Skeletal muscle satellite cell (primary cell): ENCODE results near the gene ARMC9. TPM values are rescaled to one million over a fixed set of nuclear protein-coding genes. Genes with fewer than 3 reads are reported as not detected.

Experiments used
- small RNA-seq: library from RNA; depleted of rRNA; stranded (forward); fragments of <200 nt; gene quantifications from one replicate; pipeline ENCODE3, GENCODE V24; 2012

ARMC9 gene

Small RNAs within 50 kb of the gene (small RNA-seq; reads per million reads assigned to genes)
- gene AC018738.1 (1.1 reads per million, percentile 38 among the genes with 10 or more reads in this experiment), gene MIR4777 (not detected)
